Progenitor cell of endocrine pancreas (in vitro differentiated cells): ENCODE measurements around the gene HCCS. TPM values are rescaled to one million over a fixed set of nuclear protein-coding genes. Genes with fewer than 3 reads are reported as not detected.

Experiments used
- DNase-seq: peaks from one replicate; pipeline ENCODE4 v3.0.0; 2021; ENCODE audit warnings: low spot score; ENCODE audit not compliant: unreplicated experiment
- H3K27ac Mint-ChIP-seq: 2 replicates; pipeline ENCODE4 v1.8.0; 2021; ENCODE audit warnings: mild to moderate bottlenecking, moderate library complexity, mixed read lengths
- H3K27me3 Mint-ChIP-seq: 2 replicates; pipeline ENCODE4 v1.8.0; 2021; ENCODE audit warnings: mixed read lengths
- H3K36me3 Mint-ChIP-seq: 2 replicates; pipeline ENCODE4 v1.8.0; 2022; ENCODE audit warnings: mixed read lengths; ENCODE audit not compliant: insufficient read depth
- H3K4me1 Mint-ChIP-seq: 2 replicates; pipeline ENCODE4 v1.8.0; 2021; ENCODE audit warnings: low read depth, mixed read lengths
- H3K4me3 Mint-ChIP-seq: 2 replicates; pipeline ENCODE4 v1.8.0; 2021; ENCODE audit warnings: low read depth, mild to moderate bottlenecking, moderate library complexity, mixed read lengths
- H3K9me3 Mint-ChIP-seq: 2 replicates; pipeline ENCODE4 v1.8.0; 2021; ENCODE audit warnings: low read depth, mixed read lengths
- total RNA-seq: library from RNA; stranded (reverse); gene quantifications from 2 replicates; pipeline ENCODE4 v1.2.1, GENCODE V29; 2021
- TF ChIP-seq, protein P1 (sequence below): fragments of 200-600 bp; sonication (generic); IDR thresholded peaks from one replicate; pipeline ENCODE4 v1.5.0; 2021; ENCODE audit warnings: antibody characterized with exemption, mild to moderate bottlenecking; ENCODE audit not compliant: unreplicated experiment

Gene HCCS
- total RNA-seq, 1 donor from 2014 or later: 20.9 TPM

DNA sequence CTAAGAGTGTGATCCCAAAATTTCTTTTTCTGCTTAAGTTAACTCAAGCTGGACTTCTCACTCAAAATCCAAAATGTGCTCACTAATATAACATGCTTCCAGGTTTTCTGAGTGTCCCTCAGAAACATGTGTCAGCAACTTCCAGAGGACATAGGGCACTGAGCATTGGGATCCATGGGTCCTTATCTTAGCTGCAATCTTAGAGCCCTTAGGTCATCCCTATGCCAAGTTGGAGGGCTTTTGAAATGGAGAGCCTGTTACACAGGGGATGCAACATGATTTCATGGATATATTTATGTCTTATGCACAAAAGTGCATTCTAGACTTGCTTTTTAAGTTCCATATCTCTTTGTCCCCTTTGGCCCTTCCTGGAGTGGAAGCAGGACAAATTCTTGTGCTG, 11.7 kb upstream of the HCCS start:
- Mint-ChIP-seq H3K27ac (no peak overlapping the region), H3K27me3 (no peaks in the 10 kb centered on the region), H3K4me3 (no peak overlapping the region), H3K36me3 (no peaks in the 10 kb centered on the region), H3K4me1 (peaks cover 1% of the 10 kb centered on the region), H3K9me3 (peaks cover 15% of the 10 kb centered on the region)
- TF ChIP-seq, protein P1, sequence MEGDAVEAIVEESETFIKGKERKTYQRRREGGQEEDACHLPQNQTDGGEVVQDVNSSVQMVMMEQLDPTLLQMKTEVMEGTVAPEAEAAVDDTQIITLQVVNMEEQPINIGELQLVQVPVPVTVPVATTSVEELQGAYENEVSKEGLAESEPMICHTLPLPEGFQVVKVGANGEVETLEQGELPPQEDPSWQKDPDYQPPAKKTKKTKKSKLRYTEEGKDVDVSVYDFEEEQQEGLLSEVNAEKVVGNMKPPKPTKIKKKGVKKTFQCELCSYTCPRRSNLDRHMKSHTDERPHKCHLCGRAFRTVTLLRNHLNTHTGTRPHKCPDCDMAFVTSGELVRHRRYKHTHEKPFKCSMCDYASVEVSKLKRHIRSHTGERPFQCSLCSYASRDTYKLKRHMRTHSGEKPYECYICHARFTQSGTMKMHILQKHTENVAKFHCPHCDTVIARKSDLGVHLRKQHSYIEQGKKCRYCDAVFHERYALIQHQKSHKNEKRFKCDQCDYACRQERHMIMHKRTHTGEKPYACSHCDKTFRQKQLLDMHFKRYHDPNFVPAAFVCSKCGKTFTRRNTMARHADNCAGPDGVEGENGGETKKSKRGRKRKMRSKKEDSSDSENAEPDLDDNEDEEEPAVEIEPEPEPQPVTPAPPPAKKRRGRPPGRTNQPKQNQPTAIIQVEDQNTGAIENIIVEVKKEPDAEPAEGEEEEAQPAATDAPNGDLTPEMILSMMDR: no peak
- DNase-seq: no peak

- TF ChIP-seq, protein P1: peak; percentile 61
- H3K4me1 Mint-ChIP-seq: peaks cover 1% of the 10 kb centered on the region
- H3K27ac Mint-ChIP-seq: peak overlapping the region; percentile 78
- H3K4me3 Mint-ChIP-seq: no peak overlapping the region
- peaks cover 15% of the 10 kb centered on the region for H3K9me3 Mint-ChIP-seq
- no peaks in the 10 kb centered on the region for H3K36me3 Mint-ChIP-seq
- H3K27me3 Mint-ChIP-seq: no peaks in the 10 kb centered on the region
- no peak for DNase-seq
Observed at GRCh38 chrX:11100281-11101035, 10.7 kb upstream of the HCCS start.

GRCh38 chrX:11103006-11103405, 8.1 kb upstream of the HCCS start:
- no peaks in the 10 kb centered on the region for H3K4me1 Mint-ChIP-seq
- TF ChIP-seq, protein P1: no peak
- peaks cover 8% of the 10 kb centered on the region for H3K9me3 Mint-ChIP-seq
- no peak overlapping the region for H3K4me3 Mint-ChIP-seq
- H3K27ac Mint-ChIP-seq: no peak overlapping the region
- no peak for DNase-seq
- no peaks in the 10 kb centered on the region for H3K27me3 Mint-ChIP-seq
- H3K36me3 Mint-ChIP-seq: no peaks in the 10 kb centered on the region

DNA sequence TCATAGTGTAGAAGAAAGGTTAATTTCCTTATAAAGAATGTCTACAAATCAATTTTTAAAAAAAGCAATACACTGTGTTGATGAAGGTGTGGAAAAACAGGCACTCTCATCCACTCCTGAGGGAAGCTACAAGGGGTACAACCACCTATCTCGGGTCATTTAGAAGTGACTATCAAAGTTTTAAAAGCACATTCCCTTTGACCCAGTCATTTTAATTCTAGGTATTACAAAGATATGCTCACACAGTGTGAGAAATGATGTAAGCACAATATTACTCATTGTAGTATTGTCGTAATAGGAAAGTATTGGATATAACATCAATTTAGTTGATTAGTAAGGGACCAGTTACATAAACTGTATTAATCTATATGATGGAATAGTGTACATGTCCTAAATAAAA, 7.4 kb upstream of the HCCS start:
- no peak for DNase-seq

DNA sequence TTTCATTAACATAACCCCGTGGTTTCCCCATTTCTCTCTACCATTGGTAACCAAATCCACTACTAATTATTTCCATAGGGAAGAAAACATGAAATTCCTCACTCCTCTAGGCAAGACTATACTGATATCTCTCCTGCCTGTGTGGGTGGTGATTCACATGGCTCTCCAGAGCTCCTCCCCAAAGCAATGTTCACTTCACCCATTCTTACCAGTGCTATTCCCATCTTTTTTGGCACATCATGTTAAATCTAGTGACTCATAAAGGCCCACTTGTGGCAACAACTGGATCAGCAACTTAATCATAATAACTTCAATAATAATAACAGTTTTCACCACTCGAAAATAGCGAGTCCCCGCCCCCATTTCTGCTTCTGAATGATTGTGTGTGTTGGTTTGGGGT, 6.1 kb upstream of the HCCS start:
- DNase-seq: no peak
- TF ChIP-seq, protein P1: no peak
- no peaks in the 10 kb centered on the region for H3K27me3 Mint-ChIP-seq
- peaks cover 5% of the 10 kb centered on the region for H3K9me3 Mint-ChIP-seq
- no peak overlapping the region for H3K27ac Mint-ChIP-seq
- H3K36me3 Mint-ChIP-seq: no peaks in the 10 kb centered on the region
- no peak overlapping the region for H3K4me3 Mint-ChIP-seq
- no peaks in the 10 kb centered on the region for H3K4me1 Mint-ChIP-seq

More for the DNA sequence above, 7.4 kb upstream of the HCCS start:
- Mint-ChIP-seq H3K9me3 (peaks cover 5% of the 10 kb centered on the region), H3K4me3 (no peak overlapping the region), H3K36me3 (no peaks in the 10 kb centered on the region), H3K27ac (no peak overlapping the region), H3K27me3 (no peaks in the 10 kb centered on the region), H3K4me1 (no peaks in the 10 kb centered on the region)
- TF ChIP-seq, protein P1: no peak
